ENCODE data around the gene AK2.

The AK2 gene

GRCh38 chr1:32981003-32981901, 55.4 kb downstream of the AK2 start:
- peaks cover 49% of the 10 kb centered on the region for H3K4me1 ChIP-seq (ENCODE audit: low read length)
- no peaks in the 10 kb centered on the region for H3K9me2 ChIP-seq (replicated peaks; ENCODE audit: insufficient read depth, low read length)
- H2AFZ ChIP-seq (ENCODE audit: low read length): no peak overlapping the region
- no peaks in the 10 kb centered on the region for H3K79me2 ChIP-seq (ENCODE audit: low read length)
- peak overlapping the region; percentile 25 for H3K4me3 ChIP-seq (ENCODE audit: low read length)
- H3K4me2 ChIP-seq (ENCODE audit: low read depth, low read length): peak overlapping the region; percentile 64
- peak overlapping the region; percentile 86 for H3K27ac ChIP-seq (ENCODE audit: low read length)
- H3K9me3 ChIP-seq (replicated peaks; ENCODE audit: insufficient read depth, low read length): no peaks in the 10 kb centered on the region
- H4K20me1 ChIP-seq (ENCODE audit: insufficient read depth, low read length): no peaks in the 10 kb centered on the region
- peak overlapping the region; percentile 47; the same call in 1 of the 2 replicates for H3K9ac ChIP-seq (ENCODE audit: low read length)
- H3F3A ChIP-seq (ENCODE audit: insufficient read depth, low read length): peaks cover 16% of the 10 kb centered on the region
- H3K36me3 ChIP-seq (replicated peaks; ENCODE audit: insufficient read depth, low read length): no peaks in the 10 kb centered on the region
- DNase-seq: peak; percentile 90
- TF ChIP-seq EZH2phosphoT487 (IDR thresholded peaks at IDR 0.05; ENCODE audit: low read length): no peak
- TF ChIP-seq CTCF (IDR thresholded peaks at IDR 0.05; ENCODE audit: low read length): no peak
- TF ChIP-seq EZH2 (optimal IDR thresholded peaks at IDR 0.05; ENCODE audit: low read depth, low read length): no peak
- H3K27me3 ChIP-seq (replicated peaks; ENCODE audit: insufficient read depth, low read length): no peaks in the 10 kb centered on the region

GRCh38 chr1:32980080-32980479, 56.6 kb downstream of the AK2 start:
- Histone ChIP-seq H2AFZ (ENCODE audit: low read length) (no peak overlapping the region), H3K4me2 (ENCODE audit: low read depth, low read length) (peak overlapping the region; percentile 64; the same call in 1 of the 2 replicates), H3F3A (ENCODE audit: insufficient read depth, low read length) (peaks cover 16% of the 10 kb centered on the region), H3K27me3 (replicated peaks; ENCODE audit: insufficient read depth, low read length) (no peaks in the 10 kb centered on the region), H3K9me2 (replicated peaks; ENCODE audit: insufficient read depth, low read length) (no peaks in the 10 kb centered on the region), H3K4me3 (ENCODE audit: low read length) (no peak overlapping the region), H3K36me3 (replicated peaks; ENCODE audit: insufficient read depth, low read length) (no peaks in the 10 kb centered on the region), H3K79me2 (ENCODE audit: low read length) (no peaks in the 10 kb centered on the region), H3K9ac (ENCODE audit: low read length) (no peak overlapping the region), H3K9me3 (replicated peaks; ENCODE audit: insufficient read depth, low read length) (no peaks in the 10 kb centered on the region), H3K4me1 (ENCODE audit: low read length) (peaks cover 45% of the 10 kb centered on the region), H4K20me1 (ENCODE audit: insufficient read depth, low read length) (no peaks in the 10 kb centered on the region), H3K27ac (ENCODE audit: low read length) (no peak overlapping the region)
- DNase-seq: no peak
- TF ChIP-seq EZH2phosphoT487 (IDR thresholded peaks at IDR 0.05; ENCODE audit: low read length) (no peak), CTCF (IDR thresholded peaks at IDR 0.05; ENCODE audit: low read length) (no peak), EZH2 (optimal IDR thresholded peaks at IDR 0.05; ENCODE audit: low read depth, low read length) (no peak)

- no peak overlapping the region for H3K27ac ChIP-seq (ENCODE audit: low read length)
- H3F3A ChIP-seq (ENCODE audit: insufficient read depth, low read length): peaks cover 16% of the 10 kb centered on the region
- no peak overlapping the region for H2AFZ ChIP-seq (ENCODE audit: low read length)
- H3K4me1 ChIP-seq (ENCODE audit: low read length): peaks cover 33% of the 10 kb centered on the region
- H3K4me2 ChIP-seq (ENCODE audit: low read depth, low read length): no peak overlapping the region
- H3K27me3 ChIP-seq (replicated peaks; ENCODE audit: insufficient read depth, low read length): no peaks in the 10 kb centered on the region
- no peaks in the 10 kb centered on the region for H3K79me2 ChIP-seq (ENCODE audit: low read length)
- H4K20me1 ChIP-seq (ENCODE audit: insufficient read depth, low read length): no peaks in the 10 kb centered on the region
- no peak overlapping the region for H3K9ac ChIP-seq (ENCODE audit: low read length)
- H3K36me3 ChIP-seq (replicated peaks; ENCODE audit: insufficient read depth, low read length): no peaks in the 10 kb centered on the region
- no peak overlapping the region for H3K4me3 ChIP-seq (ENCODE audit: low read length)
- TF ChIP-seq CTCF (IDR thresholded peaks at IDR 0.05; ENCODE audit: low read length): no peak
- TF ChIP-seq EZH2 (optimal IDR thresholded peaks at IDR 0.05; ENCODE audit: low read depth, low read length): no peak
- no peak for TF ChIP-seq EZH2phosphoT487 (IDR thresholded peaks at IDR 0.05; ENCODE audit: low read length)
- no peaks in the 10 kb centered on the region for H3K9me3 ChIP-seq (replicated peaks; ENCODE audit: insufficient read depth, low read length)
- no peak for DNase-seq
- H3K9me2 ChIP-seq (replicated peaks; ENCODE audit: insufficient read depth, low read length): no peaks in the 10 kb centered on the region
These were observed 57.8 kb downstream of the AK2 start for GRCh38 chr1:32978854-32979253.

Data from MM.1S (cell line).